Measurements from ENCODE around the gene PWP1. TPM values are rescaled to one million over a fixed set of nuclear protein-coding genes. Genes with fewer than 3 reads are reported as not detected.

Gene PWP1
- polyA plus RNA-seq, 1 donor, result 34.6 TPM

DNA sequence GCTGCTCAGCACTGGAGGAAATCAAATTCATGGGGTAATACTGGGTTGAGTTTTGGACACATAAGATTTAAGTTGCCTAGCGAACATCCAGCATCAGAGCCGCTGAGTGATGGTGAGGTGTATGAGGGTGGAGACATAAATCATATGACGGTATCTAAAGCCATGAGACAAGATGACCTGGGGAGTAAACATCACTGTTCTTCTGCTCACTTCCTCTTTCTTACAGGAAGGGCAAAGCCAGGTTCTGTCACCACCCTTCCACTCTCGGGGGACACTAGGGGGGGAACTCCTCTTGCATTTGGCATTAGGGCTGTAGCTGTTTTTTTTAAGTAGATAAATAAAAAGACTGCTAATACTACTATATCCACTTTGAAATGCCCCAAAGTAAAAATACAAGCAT is 51.3 kb downstream of the PWP1 start:
- no peak for DNase-seq

DNA sequence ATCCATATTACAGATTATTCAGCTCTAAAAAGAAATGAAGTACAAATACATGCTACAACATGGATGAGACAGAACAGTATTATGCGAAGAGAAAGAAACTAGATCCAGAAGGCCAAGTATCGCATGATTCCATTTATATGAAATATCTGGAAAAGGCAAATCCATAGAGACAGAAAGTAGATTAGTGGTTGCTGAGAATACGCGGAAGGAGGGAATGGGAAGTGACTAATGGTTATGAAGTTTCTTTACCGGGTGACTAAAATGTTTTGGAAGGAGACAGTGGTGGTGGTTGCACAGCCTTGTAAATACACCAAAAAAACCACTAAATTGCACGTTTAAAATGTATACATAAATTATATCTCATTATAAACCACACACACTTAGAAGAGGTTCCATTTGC is 62.9 kb downstream of the PWP1 start:
- DNase-seq, result no peak

DNA sequence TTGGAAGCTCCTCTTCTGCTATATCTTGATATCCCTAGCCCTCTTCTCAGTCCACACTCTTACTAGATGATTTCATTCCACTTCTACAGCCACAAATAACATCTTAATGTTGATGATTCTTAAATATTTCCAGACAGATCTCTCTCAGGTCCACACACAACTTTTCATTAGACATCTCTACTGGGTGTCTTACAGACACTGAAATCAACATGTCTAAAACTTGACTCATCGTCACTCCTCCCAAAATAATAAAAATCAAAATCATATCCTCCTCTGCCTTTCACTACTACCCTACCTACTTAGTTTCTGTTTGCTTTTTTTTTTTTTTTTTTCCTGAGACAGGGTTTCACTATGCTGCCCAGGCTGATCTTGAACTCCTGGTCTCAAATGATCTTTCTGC is 63.5 kb downstream of the PWP1 start:
- DNase-seq, result no peak

DNA sequence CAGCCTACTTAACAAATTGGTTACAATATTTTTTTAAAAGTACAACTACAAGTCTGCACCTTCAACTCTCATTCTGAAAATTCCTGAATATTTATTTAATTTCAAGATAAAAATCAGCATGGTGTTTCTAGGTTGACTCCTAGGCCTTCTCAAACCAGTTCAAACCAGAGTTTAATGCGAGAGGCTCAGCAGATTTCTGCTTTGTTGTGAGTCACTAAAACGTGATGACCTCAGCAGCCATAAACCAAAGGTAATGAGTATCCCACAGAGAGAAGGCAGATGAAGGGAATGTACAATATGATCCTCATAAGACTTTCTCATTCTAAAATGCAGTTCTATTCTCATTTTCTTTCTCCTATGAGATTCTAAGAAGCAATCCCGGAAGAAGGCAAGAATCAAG is 73.8 kb downstream of the PWP1 start:
- DNase-seq, result no peak

DNA sequence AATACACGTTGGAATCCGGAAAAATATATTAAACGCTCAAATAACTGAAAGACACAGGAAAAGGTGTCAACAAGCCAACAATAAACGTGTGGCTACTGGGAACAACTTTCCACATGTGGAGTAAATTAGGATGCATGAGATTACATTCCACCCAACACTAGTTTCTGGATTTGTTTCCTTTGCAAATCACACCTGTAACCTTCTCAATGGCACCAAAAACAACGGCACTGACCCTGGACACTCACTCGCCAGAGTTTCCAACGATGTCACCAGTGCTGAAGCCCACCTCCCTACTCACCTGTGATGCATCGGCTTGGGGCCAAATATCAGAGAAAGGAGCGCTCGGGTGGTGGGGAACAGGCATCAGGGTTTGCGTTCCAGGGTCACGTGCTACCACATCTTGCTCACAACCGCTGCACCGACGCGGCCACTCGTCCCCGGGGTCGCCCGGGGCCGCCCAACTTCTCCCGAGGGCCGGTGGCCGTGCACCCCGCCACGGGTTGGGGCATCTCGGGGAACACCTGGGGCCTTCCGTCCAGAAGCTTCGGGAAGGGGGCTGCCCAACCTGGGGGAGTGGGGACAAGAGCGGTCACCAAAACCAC is 74.7 kb downstream of the PWP1 start:
- DNase-seq, result no peak

DNA sequence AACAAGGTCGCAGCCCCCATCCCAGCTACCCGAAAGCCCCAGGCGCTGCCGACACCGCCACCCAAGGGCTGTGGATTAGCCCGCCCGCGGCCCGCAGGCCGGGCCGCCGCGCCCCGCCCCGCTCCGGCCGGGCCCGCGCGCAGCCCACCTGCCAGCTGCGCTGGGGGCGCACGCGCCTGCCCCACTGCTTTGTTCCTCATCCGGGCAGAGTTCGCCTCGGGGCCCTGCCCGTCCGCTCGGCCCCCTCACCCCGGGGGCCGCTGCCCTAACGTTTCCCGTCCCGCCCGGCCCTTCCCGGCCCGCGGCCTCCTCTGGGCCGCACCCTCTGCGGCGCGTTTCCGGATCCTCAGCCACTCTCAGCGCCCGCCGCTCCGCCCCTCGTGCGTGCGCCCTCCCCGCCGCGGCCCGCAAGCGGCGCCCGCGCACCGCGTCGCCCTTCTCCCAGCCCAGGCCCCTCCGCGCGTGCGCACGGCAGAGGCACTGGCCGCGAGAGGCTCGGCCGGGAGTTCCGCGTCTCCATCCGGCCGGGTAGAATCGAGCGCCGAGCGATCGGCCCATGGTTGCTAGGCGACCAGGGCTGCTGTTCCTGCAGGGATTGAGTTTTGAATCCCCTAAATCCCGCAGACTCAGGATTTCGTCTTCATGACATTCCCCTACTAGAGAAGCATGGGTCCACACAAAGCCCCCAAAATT is 75.4 kb downstream of the PWP1 start, which contains the start of gene PRDM4:
PRDM4 (minus strand) TSS at position 329 of the 693 bp plus-strand sequence. CDS start 622 bp downstream, outside the sequence.
- peak; percentile 97 for DNase-seq

DNA sequence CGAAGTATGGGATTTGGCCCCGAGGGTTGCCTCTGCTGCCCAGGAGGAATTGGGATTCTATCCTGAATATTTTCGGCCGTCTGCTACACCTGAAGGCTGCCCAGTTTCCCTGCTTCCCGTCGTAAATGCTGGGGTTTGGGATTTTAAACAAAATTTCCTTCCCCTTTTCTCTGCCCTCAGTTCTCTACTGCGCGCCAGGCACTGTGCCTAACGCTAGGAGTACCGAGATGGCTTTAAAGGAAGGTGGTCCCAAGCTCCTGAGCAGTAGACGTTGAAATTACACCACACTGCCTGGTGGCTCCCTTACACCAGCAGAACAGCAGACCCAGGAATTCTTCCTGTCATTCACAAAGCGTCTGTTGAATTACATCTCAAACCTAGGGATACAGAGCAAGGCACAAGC is 75.9 kb downstream of the PWP1 start:
- DNase-seq, result no peak

Other genes with a start within 250 kb of the PWP1 start
- 19.9 TPM for gene PRDM4, start 75.3 kb downstream of the PWP1 start, polyA plus RNA-seq (ENCODE audit: insufficient read length)
- gene ASCL4, start 88.9 kb downstream of the PWP1 start, polyA plus RNA-seq (ENCODE audit: insufficient read length), result not detected